Thoracic aorta (tissue), 2 donors: ENCODE data around the gene PSMA7. TPM values are rescaled to one million over a fixed set of nuclear protein-coding genes. Genes with fewer than 3 reads are reported as not detected.

ENCODE experiments used
- ATAC-seq: fragments of 150-250 bp; one replicate; pipeline ENCODE4 v1.8.0; 2017; ENCODE audit warnings: low read depth; ENCODE audit not compliant: insufficient number of reproducible peaks, low FRiP score
- DNase-seq: peaks from one replicate; pipeline ENCODE4 v3.0.0-alpha.2; 2020; ENCODE audit warnings: low spot score
- H3K27ac ChIP-seq, 2 donors: fragments of 200-600 bp; sonication (generic); 1 replicate in 1 of 2; 2 replicates in 1 of 2; pipeline ENCODE4 v1.5.1; 2016; ENCODE audit warnings: mild to moderate bottlenecking in 2 of 2, moderate library complexity in 2 of 2
- H3K27me3 ChIP-seq: fragments of 200-600 bp; sonication (generic); replicated peaks from 2 replicates; pipeline ENCODE4 v1.6.0; 2016; ENCODE audit warnings: mild to moderate bottlenecking; ENCODE audit not compliant: insufficient read depth
- H3K36me3 ChIP-seq: fragments of 200-600 bp; sonication (generic); one replicate; pipeline ENCODE4 v1.5.1; 2016
- H3K4me1 ChIP-seq, 2 donors: fragments of 200-600 bp; sonication (generic); 1 replicate in 1 of 2; 2 replicates in 1 of 2; pipeline versions ENCODE4 v1.5.1 to v1.6.0; 2016; ENCODE audit warnings: low read depth in 2 of 2, mild to moderate bottlenecking in 1 of 2; ENCODE audit not compliant: control insufficient read depth in 1 of 2
- H3K4me3 ChIP-seq: fragments of 200-600 bp; sonication (generic); 2 replicates; pipeline ENCODE4 v1.5.1; 2016; ENCODE audit warnings: mild to moderate bottlenecking
- H3K9me3 ChIP-seq: fragments of 200-600 bp; sonication (generic); 2 replicates; pipeline ENCODE4 v1.5.1; 2016
- CTCF ChIP-seq: fragments of 200-600 bp; sonication (generic); IDR thresholded peaks from one replicate; pipeline ENCODE4 v1.5.1; 2019; ENCODE audit warnings: antibody characterized with exemption
- total RNA-seq, 2 donors: library from RNA; depleted of rRNA; stranded (reverse); fragments of >200 nt; gene quantifications; one replicate each; pipeline versions ENCODE4 v1.1.0 to v1.2.3, GENCODE V29; 2016

The PSMA7 gene
- total RNA-seq, 2 donors from 2014 or later = 185 to 228 TPM

GRCh38 chr20:62142252-62143080 is 728 bp downstream of the PSMA7 start:
- Histone ChIP-seq H3K9me3 (no peaks in the 10 kb centered on the region), H3K4me3 (peak overlapping the region; percentile 89), H3K4me1 (peaks cover 25 to 51% of the 10 kb centered on the region in 2 donors), H3K27ac (peak overlapping the region; percentile 84), H3K36me3 (peaks cover 30% of the 10 kb centered on the region), H3K27me3 (no peaks in the 10 kb centered on the region)
- ATAC-seq = no peak
- TF ChIP-seq CTCF = no peak
- no peak for DNase-seq

GRCh38 chr20:62141397-62142251 is 1.6 kb downstream of the PSMA7 start:
- no peak for DNase-seq
- Histone ChIP-seq H3K27me3 (no peaks in the 10 kb centered on the region), H3K36me3 (peaks cover 37% of the 10 kb centered on the region), H3K4me3 (peak overlapping the region; percentile 89), H3K9me3 (no peaks in the 10 kb centered on the region), H3K27ac (peak overlapping the region in 1 of 2 donors; percentile 84), H3K4me1 (peaks cover 25 to 43% of the 10 kb centered on the region in 2 donors)
- no peak for TF ChIP-seq CTCF
- no peak for ATAC-seq

- Histone ChIP-seq H3K9me3 (no peaks in the 10 kb centered on the region), H3K27ac (peak overlapping the region in 1 of 2 donors; percentile 84), H3K27me3 (no peaks in the 10 kb centered on the region), H3K4me3 (peak overlapping the region; percentile 89), H3K4me1 (peaks cover 25 to 39% of the 10 kb centered on the region in 2 donors), H3K36me3 (peaks cover 41% of the 10 kb centered on the region)
- no peak for TF ChIP-seq CTCF
- no peak for ATAC-seq
- DNase-seq = no peak
Observed at GRCh38 chr20:62141043-62141396, 2.2 kb downstream of the PSMA7 start.

- Histone ChIP-seq H3K4me3 (no peak overlapping the region), H3K4me1 (peaks cover 17 to 26% of the 10 kb centered on the region in 2 donors), H3K9me3 (no peaks in the 10 kb centered on the region), H3K27me3 (no peaks in the 10 kb centered on the region), H3K27ac (no peak overlapping the region), H3K36me3 (peaks cover 41% of the 10 kb centered on the region)
- no peak for ATAC-seq
- no peak for TF ChIP-seq CTCF
- no peak for DNase-seq
Observed at GRCh38 chr20:62139636-62140035, 3.6 kb downstream of the PSMA7 start.

GRCh38 chr20:62138912-62139311 is 4.3 kb downstream of the PSMA7 start:
- H3K27ac ChIP-seq = no peak overlapping the region

More at GRCh38 chr20:62138912-62139311, 4.3 kb downstream of the PSMA7 start:
- Histone ChIP-seq H3K9me3 (no peaks in the 10 kb centered on the region), H3K4me3 (no peak overlapping the region), H3K36me3 (peaks cover 41% of the 10 kb centered on the region), H3K4me1 (peaks cover 16 to 24% of the 10 kb centered on the region in 2 donors), H3K27me3 (no peaks in the 10 kb centered on the region)
- TF ChIP-seq CTCF = no peak
- DNase-seq (no peak), ATAC-seq (no peak)
